Esophagus mucosa (tissue), 1 donor: ENCODE data around the gene GDF7. TPM values are rescaled to one million over a fixed set of nuclear protein-coding genes. Genes with fewer than 3 reads are reported as not detected.

Source experiments
- ATAC-seq: fragments of 200-7000 bp; cut with Tn5 transposase; one replicate; pipeline ENCODE4 v1.9.1; 2020
- total RNA-seq: library from RNA; stranded (reverse); gene quantifications from one replicate; pipeline ENCODE4 v1.2.4, GENCODE V29; 2023
- donor health status: DM: yes; HTN: yes; CAD: no.

Gene GDF7
- total RNA-seq, 1 donor from 2014 or later = 0.32 TPM

DNA sequence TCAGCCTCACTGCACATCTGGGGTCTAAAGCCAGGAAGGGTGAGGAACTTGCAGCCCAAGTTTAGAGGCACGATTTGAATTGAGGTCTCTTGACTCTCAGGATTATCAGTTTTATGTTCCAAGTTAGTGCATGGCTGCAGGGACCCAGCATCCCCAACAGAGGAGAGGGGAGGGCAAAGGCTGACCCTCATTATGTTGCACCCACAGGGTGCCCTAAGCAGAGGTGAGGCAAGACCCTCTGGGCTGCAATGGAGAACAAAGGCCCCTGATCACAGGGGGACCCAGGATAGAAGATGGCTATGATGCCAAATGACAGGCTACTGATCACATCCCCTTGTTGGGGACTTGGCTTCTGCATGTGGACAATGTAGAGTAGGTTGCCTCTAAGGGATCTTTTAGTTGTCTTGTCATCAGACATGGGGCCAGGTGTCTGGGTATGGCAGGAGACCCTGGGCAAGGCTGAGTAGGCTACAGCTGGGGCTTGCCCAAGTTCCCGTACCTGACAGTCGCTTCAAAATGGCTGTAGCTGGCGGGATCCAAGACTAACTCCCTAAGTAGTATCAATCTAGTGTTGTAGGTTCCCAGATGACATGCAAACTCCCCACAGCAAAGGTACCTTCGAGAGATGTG, 4.5 kb upstream of the GDF7 start:
- no peak for ATAC-seq

DNA sequence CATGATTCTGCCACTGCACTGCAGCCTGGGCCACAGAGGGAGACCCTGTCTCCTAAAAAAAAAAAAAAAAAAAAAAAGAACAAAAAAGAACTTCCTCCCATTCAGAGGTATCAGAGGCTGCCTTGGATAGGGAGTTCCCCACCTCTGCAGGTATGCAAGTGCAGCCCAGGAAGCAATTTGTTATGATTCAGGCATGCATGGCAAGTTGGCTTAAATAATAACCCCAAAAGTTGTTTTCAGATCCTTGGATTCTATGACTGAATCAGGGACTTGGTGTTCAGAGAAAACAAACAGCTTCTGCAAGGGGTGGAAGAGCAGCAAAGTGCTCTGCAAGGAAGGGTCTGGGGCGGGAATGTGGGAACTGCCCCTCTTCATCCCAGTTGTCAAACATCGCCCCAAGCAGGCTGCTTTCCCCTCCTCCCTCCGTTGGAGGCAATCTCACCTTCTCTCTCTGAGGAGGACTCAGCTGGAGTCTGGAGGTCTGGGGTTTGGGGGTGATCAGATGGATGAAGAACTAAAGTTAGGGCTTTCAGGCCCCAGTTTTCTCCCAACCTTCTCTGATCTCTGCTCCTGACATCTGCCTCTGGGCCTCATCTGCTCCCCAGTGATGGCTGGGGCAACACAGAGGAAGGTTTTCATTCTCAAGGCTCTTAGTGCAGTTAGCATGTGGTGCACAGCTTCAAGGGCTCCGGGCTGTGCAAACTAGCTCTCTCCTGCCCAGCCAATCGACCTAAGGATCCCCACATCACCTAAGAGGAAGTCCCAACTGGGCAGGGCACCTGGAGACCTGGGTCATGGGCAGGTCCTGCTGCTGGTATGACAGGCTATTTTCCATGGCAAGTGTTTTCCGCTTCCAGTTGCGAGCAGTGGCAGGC, 3.5 kb upstream of the GDF7 start:
- ATAC-seq = no peak

DNA sequence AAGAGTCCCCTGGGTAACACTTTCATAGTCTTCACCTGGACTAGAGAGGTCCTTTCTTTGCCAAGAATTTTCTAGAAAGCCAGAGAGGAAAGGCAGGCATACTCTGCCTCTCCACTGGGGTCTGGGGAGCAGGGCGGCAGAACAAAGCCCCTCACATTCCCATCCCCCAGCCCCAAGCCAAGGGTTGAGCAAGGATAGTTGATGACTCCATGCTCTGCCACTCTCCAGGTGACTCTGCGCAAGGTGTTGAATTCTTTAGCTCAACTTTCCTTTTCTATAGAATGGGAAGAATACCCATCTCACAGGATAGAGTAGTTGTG, 2.9 kb upstream of the GDF7 start:
- ATAC-seq = no peak

DNA sequence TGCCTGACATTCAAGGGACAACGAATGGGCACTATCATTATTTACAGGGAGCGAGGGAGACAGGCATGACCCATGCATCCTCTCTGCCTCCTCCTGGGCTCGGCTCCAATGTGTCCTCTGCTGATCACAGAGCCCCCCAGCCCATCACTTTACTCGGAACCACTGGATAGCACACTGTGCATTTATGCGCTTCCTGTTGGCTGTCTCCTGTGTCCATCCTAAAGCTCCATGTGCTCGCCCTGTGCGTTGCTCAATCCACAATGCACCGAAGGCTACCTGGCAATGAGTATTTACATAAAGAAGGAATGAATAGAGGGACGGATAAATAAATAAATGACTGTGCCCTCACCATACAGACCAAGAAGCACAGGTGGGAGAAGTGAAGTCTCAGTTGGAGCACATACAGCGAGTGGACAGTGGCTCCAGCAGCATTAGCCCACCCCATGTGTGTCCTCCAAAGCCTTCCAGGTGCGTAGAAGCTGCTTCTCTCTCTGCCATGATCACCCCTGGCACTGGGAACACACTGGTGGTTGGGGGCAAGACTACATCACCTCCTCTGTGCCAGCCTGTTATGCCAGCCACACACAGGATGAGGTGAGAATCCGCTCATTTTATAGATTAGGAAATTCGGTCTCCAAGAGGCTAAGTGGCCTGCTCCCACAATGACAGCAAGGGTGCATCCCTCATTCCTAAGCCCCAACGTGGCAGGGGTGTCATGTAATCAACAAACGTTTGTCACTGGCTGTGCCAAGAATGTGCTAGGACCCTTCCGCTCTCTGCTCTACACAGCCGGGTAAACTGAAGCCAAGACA, 2.3 kb upstream of the GDF7 start:
- no peak for ATAC-seq

DNA sequence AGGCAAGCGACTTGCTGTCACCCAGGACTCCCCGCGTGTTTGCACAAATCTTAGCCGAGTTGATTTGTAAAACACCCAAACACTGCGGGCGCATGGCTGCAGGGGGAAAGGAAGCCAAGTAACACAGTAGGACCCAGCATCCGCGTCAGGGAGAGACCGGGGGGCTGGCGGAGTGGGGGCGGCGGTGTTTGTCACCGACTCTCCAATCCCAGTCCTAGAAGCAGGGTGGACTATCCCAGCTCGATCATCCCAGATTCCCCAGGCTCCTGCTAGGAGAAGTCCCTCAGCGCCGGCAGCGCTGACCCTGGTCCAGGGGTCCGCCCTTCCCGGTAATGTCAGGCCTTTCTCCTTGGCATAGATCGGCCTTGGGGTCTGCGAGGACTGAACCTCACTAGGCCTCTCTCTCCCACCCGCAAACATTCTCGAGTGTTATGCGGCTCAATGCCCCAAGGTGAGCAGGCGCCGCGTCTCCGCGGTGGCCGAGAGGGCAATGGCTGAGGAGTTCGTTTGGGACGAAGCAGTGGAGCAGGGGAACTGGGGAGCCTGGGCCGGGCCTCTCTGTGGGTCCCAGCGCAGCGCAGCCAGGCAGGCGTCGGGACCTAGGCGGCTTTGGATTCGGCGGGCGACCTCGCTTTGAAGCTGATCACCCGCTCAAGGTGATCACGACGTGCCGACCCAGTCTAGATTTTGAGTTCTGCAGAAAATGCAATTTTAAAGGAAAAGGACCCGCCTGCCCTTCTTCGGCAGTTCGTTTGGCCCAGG, 1.5 kb upstream of the GDF7 start:
- ATAC-seq = no peak

DNA sequence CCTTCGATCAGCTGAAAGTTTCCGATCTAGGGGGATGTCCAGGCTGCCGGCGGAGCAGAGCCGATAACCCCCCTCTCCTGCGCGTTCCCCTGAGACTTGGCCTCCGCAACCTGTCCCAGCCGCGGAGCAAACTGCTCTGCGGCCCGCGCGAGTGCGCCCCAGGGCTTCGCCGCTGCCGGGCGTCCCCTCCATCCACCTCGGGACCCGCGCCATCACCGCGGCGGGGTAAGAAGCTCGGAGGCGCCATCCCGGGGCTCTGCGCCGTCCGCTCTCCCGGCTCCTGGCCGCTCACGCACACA, 990 bp upstream of the GDF7 start:
- ATAC-seq = no peak

DNA sequence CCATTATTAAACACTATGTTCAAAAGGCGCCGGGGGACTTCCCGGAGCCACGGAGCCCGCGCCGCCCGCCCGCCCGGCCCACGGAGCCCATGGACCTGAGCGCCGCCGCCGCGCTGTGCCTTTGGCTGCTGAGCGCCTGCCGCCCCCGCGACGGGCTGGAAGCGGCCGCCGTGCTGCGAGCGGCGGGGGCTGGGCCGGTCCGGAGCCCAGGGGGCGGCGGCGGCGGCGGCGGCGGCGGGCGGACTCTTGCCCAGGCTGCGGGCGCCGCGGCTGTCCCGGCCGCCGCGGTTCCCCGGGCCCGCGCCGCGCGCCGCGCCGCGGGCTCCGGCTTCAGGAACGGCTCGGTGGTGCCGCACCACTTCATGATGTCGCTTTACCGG, 197 bp downstream of the GDF7 start:
- no peak for ATAC-seq

DNA sequence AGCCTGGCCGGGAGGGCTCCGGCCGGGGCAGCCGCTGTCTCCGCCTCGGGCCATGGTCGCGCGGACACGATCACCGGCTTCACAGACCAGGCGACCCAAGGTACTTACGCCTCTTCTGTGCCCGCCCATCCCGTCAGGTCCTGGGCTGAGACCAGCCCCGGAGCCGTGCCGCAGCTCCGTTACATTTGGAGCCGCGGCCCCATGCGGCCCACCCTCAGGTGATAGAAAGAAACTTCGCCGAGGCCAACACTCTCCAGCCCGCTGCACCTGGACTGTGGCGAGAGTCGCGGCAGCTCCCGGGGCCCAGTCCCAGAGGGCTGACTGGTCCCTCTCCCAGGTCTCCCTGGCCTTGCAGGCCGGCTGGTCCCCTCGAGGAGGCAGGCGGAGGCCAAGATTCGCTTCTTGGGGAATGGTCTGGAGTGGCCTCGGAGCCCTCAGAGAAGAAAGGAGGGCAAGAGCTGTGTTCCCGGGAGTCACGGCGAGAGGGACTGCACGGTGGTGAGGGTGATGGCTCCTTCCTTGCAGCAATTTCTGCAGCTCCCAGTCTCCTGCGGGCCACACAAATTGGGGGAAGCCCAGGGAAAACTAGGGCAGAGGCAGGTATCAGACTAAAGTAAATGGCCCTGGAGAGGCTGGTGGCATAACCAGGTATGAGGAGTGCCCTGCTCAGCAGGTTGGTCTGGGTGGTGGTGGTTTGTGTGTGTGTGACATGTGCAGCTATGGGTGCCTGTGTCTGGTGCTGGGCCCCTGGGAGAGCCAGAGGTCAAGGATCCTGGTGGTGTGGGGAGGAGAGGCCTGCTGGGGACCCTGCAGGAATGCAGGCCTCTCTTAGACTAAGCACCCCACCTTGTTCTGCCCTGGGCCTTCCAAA, 822 bp downstream of the GDF7 start:
- ATAC-seq = peak; percentile 73

DNA sequence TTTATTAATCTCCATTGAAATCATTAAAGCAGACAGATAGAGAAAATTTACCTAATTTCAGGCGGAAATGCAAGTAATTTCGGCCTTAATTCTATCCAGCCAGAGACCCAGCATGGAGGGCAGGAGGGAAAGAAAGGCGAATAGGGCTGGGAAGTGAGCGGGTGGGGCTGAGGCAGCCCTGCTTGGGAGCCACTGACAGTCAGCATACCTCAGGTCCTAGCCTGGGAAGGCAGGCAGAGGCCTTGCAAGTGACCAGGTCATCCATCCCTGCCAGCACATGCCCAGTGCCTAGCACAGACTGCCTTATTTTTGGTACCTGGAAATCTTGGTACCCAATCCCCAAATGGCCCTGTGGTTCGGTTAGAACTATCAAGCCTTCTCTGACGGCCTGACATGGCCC, 1.5 kb downstream of the GDF7 start:
- ATAC-seq = no peak

DNA sequence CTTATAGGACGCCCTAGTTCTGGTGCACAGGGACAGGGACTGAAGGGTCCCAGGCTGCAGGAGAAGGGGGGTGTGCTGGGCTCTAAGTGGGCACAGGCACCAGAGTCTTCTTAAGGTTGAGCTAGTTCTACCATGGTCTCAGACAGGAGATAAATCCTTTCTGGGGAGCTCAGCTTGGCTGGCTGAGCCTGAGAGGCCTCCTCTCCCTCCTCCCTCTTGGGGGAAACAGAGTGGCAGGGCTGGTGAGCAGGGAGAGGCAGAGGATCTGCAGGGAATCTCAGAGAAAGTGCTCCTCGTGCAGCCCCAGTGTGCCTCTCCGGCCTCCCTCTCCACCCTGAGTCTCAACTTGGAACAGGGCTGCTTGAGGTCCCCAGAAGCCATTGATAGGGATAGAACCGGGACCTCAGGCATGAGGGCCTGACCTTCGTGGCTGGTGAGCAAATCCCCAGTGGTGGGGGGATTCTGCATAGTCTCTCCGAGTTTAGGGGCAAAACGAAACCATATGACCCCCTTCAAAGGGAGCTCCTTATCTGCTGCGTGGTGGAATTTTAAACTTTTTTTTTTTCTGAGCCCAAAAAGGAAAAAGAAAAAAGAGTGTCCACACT, 2.0 kb downstream of the GDF7 start:
- no peak for ATAC-seq

DNA sequence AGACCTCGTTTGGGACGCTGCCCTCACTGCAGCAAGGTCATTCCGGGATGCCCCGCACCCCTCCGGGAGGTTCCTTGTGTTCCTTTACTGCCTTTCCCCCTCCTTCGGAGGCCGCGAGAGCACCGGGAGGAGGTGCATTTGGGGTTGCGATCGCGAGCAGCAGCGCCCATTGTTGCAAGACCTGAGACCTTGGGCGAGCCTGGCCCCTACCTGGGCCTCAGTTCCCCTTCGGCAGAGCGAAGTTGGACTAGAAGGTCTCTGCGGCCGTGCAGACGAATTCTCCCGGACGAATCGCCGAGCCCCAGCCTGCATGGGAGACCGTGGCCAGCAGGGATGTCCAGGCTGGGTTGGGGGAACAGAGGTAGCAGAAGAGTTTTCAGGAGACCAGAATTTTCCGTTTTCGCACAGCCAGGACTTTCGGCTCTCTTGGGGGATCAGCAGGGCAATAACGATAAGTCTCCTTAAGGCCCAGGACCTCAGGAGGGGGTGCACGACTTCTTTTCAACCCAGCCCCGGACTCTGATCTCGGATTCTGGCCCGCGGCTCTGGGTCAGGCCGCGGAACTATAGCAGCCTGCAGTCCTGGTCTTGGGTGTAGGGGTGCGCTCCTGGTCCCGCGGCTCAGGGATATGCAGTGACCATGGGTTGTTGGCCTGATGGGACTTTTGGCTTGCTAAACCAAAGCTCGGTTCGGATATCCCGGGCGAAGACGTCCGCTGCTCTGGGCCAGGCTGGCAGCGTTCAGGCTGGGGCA, 2.8 kb downstream of the GDF7 start:
- no peak for ATAC-seq

DNA sequence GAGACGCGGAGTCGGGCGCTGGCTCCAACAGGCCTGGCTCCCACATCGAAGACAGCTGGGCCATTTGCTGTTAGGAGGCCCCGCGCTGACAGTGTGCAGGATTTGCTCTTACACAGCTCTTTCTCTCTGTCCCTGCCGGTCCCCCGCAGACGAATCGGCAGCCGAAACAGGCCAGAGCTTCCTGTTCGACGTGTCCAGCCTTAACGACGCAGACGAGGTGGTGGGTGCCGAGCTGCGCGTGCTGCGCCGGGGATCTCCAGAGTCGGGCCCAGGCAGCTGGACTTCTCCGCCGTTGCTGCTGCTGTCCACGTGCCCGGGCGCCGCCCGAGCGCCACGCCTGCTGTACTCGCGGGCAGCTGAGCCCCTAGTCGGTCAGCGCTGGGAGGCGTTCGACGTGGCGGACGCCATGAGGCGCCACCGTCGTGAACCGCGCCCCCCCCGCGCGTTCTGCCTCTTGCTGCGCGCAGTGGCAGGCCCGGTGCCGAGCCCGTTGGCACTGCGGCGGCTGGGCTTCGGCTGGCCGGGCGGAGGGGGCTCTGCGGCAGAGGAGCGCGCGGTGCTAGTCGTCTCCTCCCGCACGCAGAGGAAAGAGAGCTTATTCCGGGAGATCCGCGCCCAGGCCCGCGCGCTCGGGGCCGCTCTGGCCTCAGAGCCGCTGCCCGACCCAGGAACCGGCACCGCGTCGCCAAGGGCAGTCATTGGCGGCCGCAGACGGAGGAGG, 3.5 kb downstream of the GDF7 start:
- ATAC-seq = no peak

DNA sequence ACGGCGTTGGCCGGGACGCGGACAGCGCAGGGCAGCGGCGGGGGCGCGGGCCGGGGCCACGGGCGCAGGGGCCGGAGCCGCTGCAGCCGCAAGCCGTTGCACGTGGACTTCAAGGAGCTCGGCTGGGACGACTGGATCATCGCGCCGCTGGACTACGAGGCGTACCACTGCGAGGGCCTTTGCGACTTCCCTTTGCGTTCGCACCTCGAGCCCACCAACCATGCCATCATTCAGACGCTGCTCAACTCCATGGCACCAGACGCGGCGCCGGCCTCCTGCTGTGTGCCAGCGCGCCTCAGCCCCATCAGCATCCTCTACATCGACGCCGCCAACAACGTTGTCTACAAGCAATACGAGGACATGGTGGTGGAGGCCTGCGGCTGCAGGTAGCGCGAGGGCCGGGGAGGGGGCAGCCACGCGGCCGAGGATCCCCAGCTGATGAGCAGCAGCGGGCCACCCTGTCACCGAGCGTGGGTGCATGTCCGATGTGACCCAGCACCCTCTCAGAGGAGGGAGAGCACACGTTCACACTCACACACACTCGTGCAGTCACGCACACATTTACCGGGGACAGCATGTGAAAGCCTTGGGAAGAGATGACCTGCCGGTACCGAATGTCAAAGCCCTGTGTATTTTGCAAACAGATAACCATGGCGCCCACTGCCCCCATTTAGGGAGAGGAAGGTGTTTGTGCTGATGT, 4.2 kb downstream of the GDF7 start:
- ATAC-seq = no peak

DNA sequence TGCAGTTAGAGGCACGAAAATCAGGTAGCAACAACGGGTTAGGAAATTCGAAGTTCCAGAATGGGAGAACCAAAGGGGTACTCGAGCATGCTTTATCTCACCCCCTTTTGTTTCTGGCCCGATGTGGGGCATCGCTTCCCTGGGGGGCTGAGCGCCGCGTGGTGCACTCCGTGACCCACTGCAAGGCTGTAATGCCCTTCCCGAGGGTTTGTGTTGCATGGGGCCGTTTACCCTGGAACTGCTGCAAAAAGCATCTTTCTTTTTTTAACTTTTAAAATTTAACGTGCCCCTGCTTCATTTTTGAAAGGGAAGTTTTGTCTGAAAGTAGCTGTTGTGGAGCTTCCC, 4.8 kb downstream of the GDF7 start:
- ATAC-seq = no peak

DNA sequence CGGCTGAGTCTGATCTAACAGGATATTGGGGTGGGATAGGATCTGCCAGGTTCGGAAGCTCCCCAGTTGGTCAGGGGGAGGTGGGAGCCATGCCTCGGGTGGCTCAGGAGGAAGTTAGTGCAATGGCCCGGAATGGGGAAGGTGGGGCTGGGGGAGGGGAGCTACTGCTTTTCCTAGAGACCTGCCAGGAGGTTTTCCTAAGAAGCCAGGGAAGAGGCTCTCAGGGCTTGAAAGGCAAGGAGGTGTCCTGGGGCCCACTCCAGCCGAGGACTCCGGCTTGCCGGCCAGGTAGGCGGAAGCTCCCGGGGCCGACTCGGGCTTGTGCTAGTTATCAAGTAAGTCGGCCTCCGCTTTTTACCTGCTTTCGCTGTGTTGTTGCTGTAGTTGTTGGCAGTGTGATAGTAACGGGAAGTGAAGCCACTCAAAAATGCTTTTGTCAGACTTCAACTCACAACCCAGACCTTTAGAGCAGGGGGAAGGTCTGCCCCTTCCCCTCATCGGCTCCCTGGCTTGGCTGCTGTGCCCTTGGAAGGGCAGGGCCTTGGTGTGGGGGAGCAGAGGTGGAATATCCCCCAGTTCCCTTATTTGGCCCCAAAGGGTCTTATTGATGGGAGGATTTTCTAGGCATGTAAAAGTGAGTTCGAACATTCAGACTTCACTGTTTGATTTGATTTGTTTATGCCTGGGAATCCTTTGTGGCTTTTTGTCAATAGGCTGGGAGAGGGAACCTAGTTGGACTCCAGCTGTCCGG, 5.4 kb downstream of the GDF7 start:
- ATAC-seq = no peak

DNA sequence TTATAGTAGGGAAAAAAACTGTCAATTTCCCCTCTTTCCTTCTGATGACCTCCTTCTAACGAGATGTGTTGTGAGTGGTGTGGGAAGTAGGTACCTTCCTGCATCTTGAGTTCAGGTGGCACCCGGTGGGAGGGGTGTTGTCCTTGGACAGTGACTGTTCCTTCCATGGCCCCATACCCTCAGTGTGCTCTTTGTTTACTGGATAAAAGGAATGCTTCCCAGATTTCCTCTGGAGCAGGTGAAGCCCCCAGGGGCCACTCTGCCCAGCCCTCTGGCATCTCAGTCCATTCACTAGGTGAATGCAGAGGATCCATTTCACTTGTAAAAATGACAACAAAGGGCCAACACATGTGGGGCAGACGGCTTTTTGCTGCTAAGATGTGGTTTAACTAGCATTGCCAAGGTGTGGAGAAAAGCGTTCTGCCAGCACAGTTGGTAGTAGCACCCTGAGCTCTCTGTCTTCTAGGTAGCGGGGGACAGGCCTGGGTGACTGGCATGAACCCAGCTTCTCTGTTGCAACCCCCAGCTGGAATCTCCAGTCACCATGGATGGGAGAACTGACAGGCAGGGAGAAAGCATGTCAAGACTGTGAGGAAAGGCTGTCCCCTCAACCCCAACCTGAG, 6.9 kb downstream of the GDF7 start:
- no peak for ATAC-seq

DNA sequence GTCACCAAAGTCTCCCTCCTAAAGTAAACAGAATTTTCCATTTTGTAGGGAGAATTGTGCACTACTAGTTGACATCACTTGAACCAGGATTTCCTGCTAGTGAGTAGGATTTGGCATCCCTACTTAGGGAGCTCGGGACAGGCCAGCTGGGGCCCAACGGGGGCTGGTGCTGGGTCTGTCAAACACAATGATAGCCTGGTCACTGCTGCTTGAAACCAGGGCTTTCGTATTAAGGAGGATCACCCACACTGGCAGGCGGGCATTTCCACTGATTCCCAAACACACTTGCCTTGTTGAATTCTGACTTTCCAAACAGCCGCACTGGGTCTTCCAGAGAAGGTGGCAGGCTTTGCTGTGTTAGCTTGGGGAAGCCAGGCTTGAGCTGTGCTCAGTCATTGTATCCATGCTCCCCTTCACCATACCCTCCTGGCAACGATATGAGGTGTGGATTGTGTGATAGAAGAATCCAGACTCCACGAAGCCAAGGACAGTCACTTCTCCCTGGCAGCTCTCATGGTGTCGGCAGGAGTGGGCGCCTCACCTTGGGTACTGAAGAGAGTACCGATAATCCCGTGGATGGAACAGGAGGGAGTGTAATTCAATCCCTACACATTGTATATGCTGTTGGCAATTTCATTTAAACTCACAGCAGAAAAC, 7.5 kb downstream of the GDF7 start:
- no peak for ATAC-seq
